GM13976 (cell line): ENCODE measurements around the gene CABCOCO1.

Source experiments
- DNase-seq: peaks from one replicate; pipeline ENCODE4 v3.0.0; 2012; ENCODE audit warnings: low spot score
- in situ Hi-C: fragments of 300-500 bp; cut with MboI; formaldehyde crosslinking; loops from one replicate; pipeline ENCODE4 v1.12.0; 2022; ENCODE audit warnings: low sequenced_read_pairs, mixed read lengths, inconsistent platforms; ENCODE audit not compliant: unreplicated experiment
- TF ChIP-seq, protein P1 (sequence below): IDR thresholded peaks from 2 replicates; pipeline ENCODE4 v1.5.1; 2012; ENCODE audit warnings: borderline replicate concordance, mild to moderate bottlenecking; ENCODE audit not compliant: insufficient read depth; ENCODE audit errors: extremely low read depth, missing control alignments, control extremely low read depth

Gene CABCOCO1

DNA sequence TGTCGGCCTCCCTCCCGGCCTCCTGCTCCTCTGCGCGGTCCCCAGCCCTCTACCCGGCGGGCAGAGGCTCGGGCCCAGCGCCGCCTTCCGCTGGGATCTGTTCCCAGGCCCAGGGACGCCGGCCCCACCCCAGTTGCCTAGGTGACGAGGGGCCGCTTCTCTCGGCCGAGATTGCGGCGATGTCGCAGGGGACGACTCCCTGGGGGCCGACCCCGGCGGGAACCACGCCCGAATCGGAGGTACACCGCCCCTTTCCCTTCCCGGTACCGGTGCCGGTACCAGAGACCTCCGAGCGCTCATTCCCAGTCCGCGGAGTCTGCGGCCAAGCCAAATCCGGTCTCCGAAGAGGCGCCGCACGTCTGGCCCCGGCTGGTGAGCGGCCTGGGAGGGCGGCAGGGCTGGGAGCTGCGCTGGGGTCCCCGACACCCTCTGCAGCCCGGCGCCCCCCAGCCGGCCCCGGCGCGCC lies at the start of gene CABCOCO1:
TSS of gene CABCOCO1 (plus strand) at position 136 of the 466 bp plus-strand sequence. CDS start at position 180, 44 bp downstream.
- in situ Hi-C loops: no loop called here
- no peak for DNase-seq
- TF ChIP-seq, protein P1, sequence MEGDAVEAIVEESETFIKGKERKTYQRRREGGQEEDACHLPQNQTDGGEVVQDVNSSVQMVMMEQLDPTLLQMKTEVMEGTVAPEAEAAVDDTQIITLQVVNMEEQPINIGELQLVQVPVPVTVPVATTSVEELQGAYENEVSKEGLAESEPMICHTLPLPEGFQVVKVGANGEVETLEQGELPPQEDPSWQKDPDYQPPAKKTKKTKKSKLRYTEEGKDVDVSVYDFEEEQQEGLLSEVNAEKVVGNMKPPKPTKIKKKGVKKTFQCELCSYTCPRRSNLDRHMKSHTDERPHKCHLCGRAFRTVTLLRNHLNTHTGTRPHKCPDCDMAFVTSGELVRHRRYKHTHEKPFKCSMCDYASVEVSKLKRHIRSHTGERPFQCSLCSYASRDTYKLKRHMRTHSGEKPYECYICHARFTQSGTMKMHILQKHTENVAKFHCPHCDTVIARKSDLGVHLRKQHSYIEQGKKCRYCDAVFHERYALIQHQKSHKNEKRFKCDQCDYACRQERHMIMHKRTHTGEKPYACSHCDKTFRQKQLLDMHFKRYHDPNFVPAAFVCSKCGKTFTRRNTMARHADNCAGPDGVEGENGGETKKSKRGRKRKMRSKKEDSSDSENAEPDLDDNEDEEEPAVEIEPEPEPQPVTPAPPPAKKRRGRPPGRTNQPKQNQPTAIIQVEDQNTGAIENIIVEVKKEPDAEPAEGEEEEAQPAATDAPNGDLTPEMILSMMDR: no peak

GRCh38 chr10:61613665-61614064 lies 49.1 kb upstream of the CABCOCO1 start:
- no peak for DNase-seq
- in situ Hi-C loops: no loop called here
- TF ChIP-seq, protein P1: no peak

DNA sequence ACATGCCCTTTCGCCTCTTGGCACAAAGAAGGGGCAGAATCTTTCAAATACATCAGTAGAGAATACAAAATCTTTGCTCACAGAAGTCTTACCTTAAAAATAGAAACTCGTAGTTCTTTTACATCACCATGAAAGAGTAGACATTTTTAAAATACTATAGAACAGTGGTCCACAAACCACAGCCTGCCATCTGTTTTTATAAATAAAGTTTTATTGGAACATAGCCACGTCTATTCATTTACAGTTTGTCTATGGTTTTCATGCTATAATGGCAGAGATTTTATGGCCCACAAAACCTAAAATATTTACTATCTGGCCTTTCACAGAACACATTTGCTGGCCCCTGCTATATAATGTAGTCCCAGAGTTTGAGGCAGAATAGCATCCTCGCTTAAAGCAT lies 46.1 kb upstream of the CABCOCO1 start:
- in situ Hi-C loops: no loop called here

GRCh38 chr10:61617180-61617579 lies 45.5 kb upstream of the CABCOCO1 start:
- in situ Hi-C loops: no loop called here
- TF ChIP-seq, protein P1: no peak

More for the DNA sequence above, 46.1 kb upstream of the CABCOCO1 start:
- no peak for DNase-seq
- TF ChIP-seq, protein P1: no peak

DNA sequence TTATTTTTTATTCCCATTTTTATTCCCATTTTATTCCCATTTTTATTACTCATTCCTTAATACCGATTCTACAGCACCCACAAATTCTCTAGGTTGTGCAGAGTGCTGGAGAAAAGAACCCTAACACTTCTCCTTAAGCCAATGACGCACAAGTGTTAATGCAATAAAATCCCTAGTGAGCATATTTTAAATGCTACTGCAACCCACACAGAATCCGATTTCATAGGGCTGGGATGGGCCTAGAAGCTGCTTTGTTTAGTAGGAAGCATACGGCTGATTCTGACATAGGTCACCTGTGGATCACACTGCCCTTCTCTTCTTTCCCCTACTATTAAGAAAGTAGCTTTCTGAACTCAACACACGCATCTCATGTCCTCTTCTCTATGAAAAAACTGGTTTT lies 45.1 kb upstream of the CABCOCO1 start:
- DNase-seq: no peak
- TF ChIP-seq, protein P1: no peak
- in situ Hi-C loops: no loop called here

More at GRCh38 chr10:61617180-61617579, 45.5 kb upstream of the CABCOCO1 start:
- no peak for DNase-seq

DNA sequence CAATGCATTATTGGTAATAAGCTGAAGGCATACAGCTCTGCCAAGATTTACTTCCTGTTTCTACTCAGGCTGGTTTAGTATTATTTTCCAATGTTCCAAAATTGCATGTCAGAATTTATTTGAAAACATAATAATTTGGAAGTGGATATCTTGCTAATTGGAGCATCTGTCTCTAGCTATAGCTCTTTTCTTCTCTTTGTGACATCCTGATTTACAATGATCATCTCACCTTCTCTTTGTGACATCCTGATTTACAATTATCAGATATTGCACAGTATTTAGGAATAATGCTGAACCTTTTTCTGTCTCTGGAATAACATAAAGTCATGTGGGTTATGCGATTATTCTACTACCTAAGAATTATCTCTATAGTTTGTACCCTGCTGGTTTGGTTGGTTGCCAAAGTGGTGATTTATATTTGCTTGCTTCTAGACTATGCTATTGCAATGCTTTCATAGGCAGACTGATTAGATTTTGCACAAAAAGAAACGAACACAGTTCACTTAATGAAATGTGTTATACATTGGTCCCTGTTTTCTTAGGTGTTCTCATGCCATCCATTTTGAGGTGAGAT lies 44.3 kb upstream of the CABCOCO1 start:
- no peak for DNase-seq
- in situ Hi-C loops: no loop called here
- TF ChIP-seq, protein P1: no peak
